IMR-90 (cell line): ENCODE data around the gene DGKD. TPM values are rescaled to one million over a fixed set of nuclear protein-coding genes. Genes with fewer than 3 reads are reported as not detected.

Experiments used
- ATAC-seq: fragments of 200-7000 bp; cut with Tn5 transposase; 2 replicates; pipeline ENCODE4 v1.9.1; 2020; ENCODE audit warnings: low read depth, mild to moderate bottlenecking, moderate library complexity
- BruUV-seq: library from RNA; stranded (reverse); fragments of 400-500 nt; replicated peaks from 2 replicates; lab custom pipeline; 2021; lab: Mats Ljungman, UMichigan
- CTCF ChIA-PET: fragments of 300-600 bp; formaldehyde crosslinking; extraction: SDS; loops from one replicate; lab custom pipeline; 2021; ENCODE audit warnings: antibody characterized with exemption; lab: Yijun Ruan, JAX
- POLR2A ChIA-PET: fragments of 300-600 bp; sonication (Branson Sonifier 250); formaldehyde crosslinking; loops from one replicate; lab custom pipeline; 2022; ENCODE audit warnings: antibody characterized with exemption; ENCODE audit not compliant: unreplicated experiment; lab: Charles Lee
- DNase-seq: peaks from one replicate; pipeline ENCODE4 v3.0.0; 2013
- H2AFZ ChIP-seq: replicated peaks from 2 replicates; pipeline ENCODE3; 2013; ENCODE audit warnings: low read length, mild to moderate bottlenecking; ENCODE audit not compliant: poor library complexity
- H2AK5ac ChIP-seq: 2 replicates; pipeline ENCODE4 v1.6.1; 2013; ENCODE audit warnings: low read depth, low read length, inconsistent platforms
- H2AK9ac ChIP-seq: replicated peaks from 2 replicates; pipeline ENCODE3; 2013; ENCODE audit warnings: mild to moderate bottlenecking, low read depth, low read length, moderate library complexity; ENCODE audit not compliant: poor library complexity
- H2BK120ac ChIP-seq: 2 replicates; pipeline ENCODE4 v1.6.1; 2013; ENCODE audit warnings: low read depth, low read length, inconsistent platforms
- H2BK15ac ChIP-seq: 3 replicates; pipeline ENCODE4 v1.6.1; 2013; ENCODE audit warnings: low read depth, low read length, inconsistent platforms
- H2BK20ac ChIP-seq: 2 replicates; pipeline ENCODE4 v1.6.1; 2013; ENCODE audit warnings: low read depth, mild to moderate bottlenecking, inconsistent platforms, low read length, moderate library complexity
- H2BK5ac ChIP-seq: 2 replicates; pipeline ENCODE4 v1.6.1; 2013; ENCODE audit warnings: mild to moderate bottlenecking, low read depth, low read length, inconsistent platforms; ENCODE audit not compliant: poor library complexity, severe bottlenecking
- H3K14ac ChIP-seq: replicated peaks from 2 replicates; pipeline ENCODE4 v1.6.1; 2013; ENCODE audit warnings: low read depth, low read length, inconsistent platforms
- H3K18ac ChIP-seq: 2 replicates; pipeline ENCODE4 v1.6.1; 2013; ENCODE audit warnings: low read depth, low read length, control low read depth
- H3K23ac ChIP-seq: 2 replicates; pipeline ENCODE4 v1.6.1; 2013; ENCODE audit warnings: low read depth, low read length, inconsistent platforms
- H3K27ac ChIP-seq: 2 replicates; pipeline ENCODE4 v1.5.1; 2013; ENCODE audit warnings: mild to moderate bottlenecking, control low read depth, low read length; ENCODE audit not compliant: insufficient read depth
- H3K27me3 ChIP-seq: 2 replicates; pipeline ENCODE4 v1.6.1; 2013; ENCODE audit warnings: low read length; ENCODE audit not compliant: control insufficient read depth, insufficient read depth
- H3K36me3 ChIP-seq: 2 replicates; pipeline ENCODE4 v1.6.1; 2013; ENCODE audit warnings: low read length, mixed read lengths; ENCODE audit not compliant: control insufficient read depth, insufficient read depth
- H3K4ac ChIP-seq: 2 replicates; pipeline ENCODE4 v1.6.1; 2013; ENCODE audit warnings: low read depth, low read length, inconsistent platforms
- H3K4me1 ChIP-seq: 2 replicates; pipeline ENCODE4 v1.6.1; 2013; ENCODE audit warnings: low read length, mixed read lengths; ENCODE audit not compliant: control insufficient read depth, insufficient read depth
- H3K4me2 ChIP-seq: 2 replicates; pipeline ENCODE4 v1.6.1; 2013; ENCODE audit warnings: low read depth, mild to moderate bottlenecking, control low read depth, low read length, moderate library complexity
- H3K4me3 ChIP-seq: 2 replicates; pipeline ENCODE4 v1.5.1; 2013; ENCODE audit warnings: low read depth, mild to moderate bottlenecking, control low read depth, low read length, moderate library complexity; ENCODE audit not compliant: insufficient read depth
- H3K56ac ChIP-seq: 2 replicates; pipeline ENCODE4 v1.6.1; 2013; ENCODE audit warnings: low read length, inconsistent platforms; ENCODE audit not compliant: insufficient read depth; ENCODE audit errors: extremely low read depth
- H3K79me1 ChIP-seq, 2 experiments: 2 replicates each; pipeline ENCODE4 v1.6.1; 2013; ENCODE audit warnings: low read length in 2 of 2, inconsistent platforms in 1 of 2, low read depth in 1 of 2
- H3K9ac ChIP-seq: 2 replicates; pipeline ENCODE4 v1.6.1; 2013; ENCODE audit warnings: low read depth, low read length, control low read depth
- H3K9me1 ChIP-seq: 2 replicates; pipeline ENCODE4 v1.6.1; 2013; ENCODE audit warnings: low read length, inconsistent platforms; ENCODE audit not compliant: insufficient read depth
- H3K9me3 ChIP-seq: 2 replicates; pipeline ENCODE4 v1.6.1; 2013; ENCODE audit warnings: low read length; ENCODE audit not compliant: control insufficient read depth, insufficient read depth
- H4K20me1 ChIP-seq: 2 replicates; pipeline ENCODE4 v1.6.1; 2013; ENCODE audit warnings: low read length, inconsistent platforms; ENCODE audit not compliant: insufficient read depth
- H4K5ac ChIP-seq: 2 replicates; pipeline ENCODE4 v1.6.1; 2013; ENCODE audit warnings: mild to moderate bottlenecking, low read depth, low read length, control low read depth
- H4K8ac ChIP-seq, 2 experiments: 2 replicates each; pipeline ENCODE4 v1.6.1; 2013; ENCODE audit warnings: low read depth in 2 of 2, low read length in 2 of 2, control low read depth in 1 of 2, inconsistent platforms in 1 of 2
- H4K91ac ChIP-seq: 2 replicates; pipeline ENCODE4 v1.6.1; 2013; ENCODE audit warnings: low read depth, low read length, inconsistent platforms; ENCODE audit not compliant: insufficient read depth
- MAZ ChIP-seq: IDR thresholded peaks from 2 replicates; pipeline ENCODE4 v1.6.1; 2012; ENCODE audit warnings: low read depth, mild to moderate bottlenecking, low read length, improper control_type of control experiment, moderate library complexity, borderline replicate concordance
- MXI1 ChIP-seq: IDR thresholded peaks from 2 replicates; pipeline ENCODE4 v1.6.1; 2012; ENCODE audit warnings: low read depth, mild to moderate bottlenecking, low read length, moderate library complexity, borderline replicate concordance
- NFE2L2 ChIP-seq: fragments of 150-350 bp; IDR thresholded peaks from 2 replicates; pipeline ENCODE4 v1.6.1; 2016; ENCODE audit warnings: low read depth, mild to moderate bottlenecking, low read length
- RFX5 ChIP-seq: IDR thresholded peaks from 2 replicates; pipeline ENCODE4 v1.8.0; 2012; ENCODE audit warnings: low read depth, mild to moderate bottlenecking, low read length, moderate library complexity
- SMC3 ChIP-seq: fragments of 150-350 bp; IDR thresholded peaks from 2 replicates; pipeline ENCODE4 v1.6.1; 2016; ENCODE audit warnings: low read depth, mild to moderate bottlenecking, antibody characterized with exemption, low read length, moderate library complexity
- WGBS, 2 experiments: methylation state at CpG; one replicate each; pipeline versions ENCODE4 v1.1.5 to v1.1.7; 2013; ENCODE audit warnings: missing lambda C conversion rate in 2 of 2; ENCODE audit not compliant: insufficient read length in 1 of 2; ENCODE audit errors: extremely low coverage in 2 of 2; 5-methylcytosine and 5-hydroxymethylcytosine counted together
- dilution Hi-C: fragments of 300-500 bp; cut with HindIII; formaldehyde crosslinking; loops from one replicate; pipeline ENCODE4 v1.14.3; 2018; ENCODE audit warnings: low sequenced_read_pairs; ENCODE audit not compliant: unreplicated experiment
- in situ Hi-C: fragments of 300-500 bp; cut with MboI; formaldehyde crosslinking; loops from 3 replicates; pipeline ENCODE4 v1.14.3; 2019; ENCODE audit warnings: low sequenced_read_pairs, inconsistent platforms, mixed read lengths
- intact Hi-C: fragments of 100-400 bp; cut with micrococcal nuclease; formaldehyde crosslinking; loops from 2 replicates; pipeline ENCODE4 v1.10.0; 2022
- polyA plus RNA-seq, 3 experiments: library from polyadenylated mRNA; depleted of rRNA; stranded (reverse); fragments of >200 nt; gene quantifications; 2 replicates each; pipeline ENCODE4 v1.2.3, GENCODE V29; 2012; ENCODE audit warnings: low replicate concordance in 1 of 3
- total RNA-seq: library from RNA; depleted of rRNA; stranded (reverse); fragments of >200 nt; gene quantifications from 2 replicates; pipeline ENCODE4 v1.2.3, GENCODE V29; 2012
- TF ChIP-seq, protein P1 (sequence below): fragments of 150-350 bp; IDR thresholded peaks from 2 replicates; pipeline ENCODE4 v1.6.1; 2016; ENCODE audit warnings: low read depth, mild to moderate bottlenecking, low read length, moderate library complexity, borderline replicate concordance

Gene DGKD
- total and polyA plus RNA-seq, 2 of the 4 experiments (the other 2 are of a cell fraction), result 6.5 to 10.1 TPM

DNA sequence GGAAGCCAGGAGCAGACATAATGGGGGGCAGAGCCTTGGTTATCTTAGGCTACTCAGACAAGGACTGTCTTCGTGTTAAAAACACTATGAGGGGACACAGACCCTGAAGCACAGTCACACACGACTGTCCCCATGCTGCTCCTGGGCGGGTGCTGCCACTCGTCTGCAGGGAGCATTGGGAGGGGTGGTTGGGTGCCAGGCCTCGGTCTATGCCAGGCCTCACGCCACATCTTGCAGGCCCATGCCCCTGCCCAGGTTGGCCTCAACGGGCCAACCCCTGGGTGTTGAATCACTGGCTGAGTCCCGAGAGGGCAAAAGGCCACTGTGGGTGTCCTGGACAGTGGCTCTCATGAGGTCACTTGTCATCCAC is 114.4 kb downstream of the DGKD start:
- CTCF ChIA-PET, result no interaction called here
- BruUV-seq, result no TSS peak
- in situ Hi-C loops, result loop anchor here (25.0 kb wide), 1 partner anchor 369 kb away; no protein-coding TSS in a partner anchor
- no peak overlapping the region for H2BK20ac ChIP-seq
- WGBS, 2 experiments, result 98% methylated on average over 5 of the region's 8 CpGs; no CpG with 5 or more reads in 1 of the 2 experiments
- TF ChIP-seq MAZ, result no peak
- TF ChIP-seq, protein P1, sequence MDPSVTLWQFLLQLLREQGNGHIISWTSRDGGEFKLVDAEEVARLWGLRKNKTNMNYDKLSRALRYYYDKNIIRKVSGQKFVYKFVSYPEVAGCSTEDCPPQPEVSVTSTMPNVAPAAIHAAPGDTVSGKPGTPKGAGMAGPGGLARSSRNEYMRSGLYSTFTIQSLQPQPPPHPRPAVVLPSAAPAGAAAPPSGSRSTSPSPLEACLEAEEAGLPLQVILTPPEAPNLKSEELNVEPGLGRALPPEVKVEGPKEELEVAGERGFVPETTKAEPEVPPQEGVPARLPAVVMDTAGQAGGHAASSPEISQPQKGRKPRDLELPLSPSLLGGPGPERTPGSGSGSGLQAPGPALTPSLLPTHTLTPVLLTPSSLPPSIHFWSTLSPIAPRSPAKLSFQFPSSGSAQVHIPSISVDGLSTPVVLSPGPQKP, result no peak
- TF ChIP-seq RFX5, result no peak
- no peak for TF ChIP-seq SMC3
- no peak for TF ChIP-seq NFE2L2
- TF ChIP-seq MXI1, result no peak
- no peak overlapping the region for H2AK5ac ChIP-seq
- H4K20me1 ChIP-seq, result no peaks in the 10 kb centered on the region
- H3K9me3 ChIP-seq, result no peaks in the 10 kb centered on the region
- no peak for ATAC-seq
- H2BK120ac ChIP-seq, result no peak overlapping the region
- H4K8ac ChIP-seq, result no peak overlapping the region
- H3K36me3 ChIP-seq, result peaks cover 36% of the 10 kb centered on the region
- DNase-seq, result no peak
- H3K14ac ChIP-seq, result no peak overlapping the region
- H3K9me1 ChIP-seq, result peaks cover 2% of the 10 kb centered on the region; the same call in 1 of the 2 replicates
- H3K23ac ChIP-seq, result no peak overlapping the region
- POLR2A ChIA-PET, result no interaction called here
- no peak overlapping the region for H2BK5ac ChIP-seq
- H2BK15ac ChIP-seq, result no peak overlapping the region
- H3K4me3 ChIP-seq, result no peak overlapping the region
- H3K9ac ChIP-seq, result no peak overlapping the region
- no peaks in the 10 kb centered on the region for H3K4me1 ChIP-seq
- dilution Hi-C loops, result no loop called here
- no peaks in the 10 kb centered on the region for H3K27me3 ChIP-seq
- no peak overlapping the region for H4K91ac ChIP-seq
- H3K4me2 ChIP-seq, result no peak overlapping the region
- no peak overlapping the region for H3K4ac ChIP-seq
- H2AFZ ChIP-seq, result no peak overlapping the region
- no peaks in the 10 kb centered on the region; a peak in 1 of 4 replicates for H3K79me1 ChIP-seq
- H4K5ac ChIP-seq, result no peak overlapping the region
- intact Hi-C loops, result no loop called here
- H2AK9ac ChIP-seq, result no peak overlapping the region
- H3K27ac ChIP-seq, result no peak overlapping the region
- no peak overlapping the region for H3K18ac ChIP-seq
- H3K56ac ChIP-seq, result no peak overlapping the region
